GM21526 (cell line): ENCODE data around the gene IL26.
A peak's percentile ranks its signal among the peaks of the same experiment; 100 is the strongest.
"Not testable (repeated sequence)": the region's sequence is repeated elsewhere in the genome, so short reads cannot be mapped to it uniquely, and the experiment has no call there.

ENCODE experiments used
- ATAC-seq: cut with Tn5 transposase; IDR thresholded peaks from one replicate; pipeline ENCODE4 v1.9.1; 2021; ENCODE audit warnings: moderate library complexity; ENCODE audit not compliant: unreplicated experiment, low FRiP score

The IL26 gene

GRCh38 chr12:68240975-68241374, 15.4 kb upstream of the IL26 start:
- peak; percentile 97 for ATAC-seq

- ATAC-seq: no peak
Observed at GRCh38 chr12:68240079-68240478, 14.5 kb upstream of the IL26 start.

- no peak for ATAC-seq
Observed at GRCh38 chr12:68239309-68239982, 13.8 kb upstream of the IL26 start.

- no peak for ATAC-seq
Observed at GRCh38 chr12:68237619-68238018, 12.0 kb upstream of the IL26 start.

GRCh38 chr12:68237078-68237477, 11.5 kb upstream of the IL26 start:
- no peak for ATAC-seq

GRCh38 chr12:68236421-68237059, 10.9 kb upstream of the IL26 start:
- no peak for ATAC-seq

GRCh38 chr12:68235576-68235975, 10.0 kb upstream of the IL26 start:
- ATAC-seq: no peak

GRCh38 chr12:68234140-68234539, 8.5 kb upstream of the IL26 start:
- no peak for ATAC-seq

GRCh38 chr12:68233498-68233897, 7.9 kb upstream of the IL26 start:
- ATAC-seq: no peak

GRCh38 chr12:68231691-68232090, 6.1 kb upstream of the IL26 start:
- no peak for ATAC-seq

- ATAC-seq: no peak
Observed at GRCh38 chr12:68231229-68231628, 5.6 kb upstream of the IL26 start.

- no peak for ATAC-seq
Observed at GRCh38 chr12:68229956-68230355, 4.3 kb upstream of the IL26 start.

- ATAC-seq: no peak
Observed at GRCh38 chr12:68227356-68227755, 1.7 kb upstream of the IL26 start.

- no peak for ATAC-seq
Observed at GRCh38 chr12:68224613-68225285, 861 bp downstream of the IL26 start.

- peak; percentile 88 for ATAC-seq
Observed at GRCh38 chr12:68223067-68223747, 2.4 kb downstream of the IL26 start.

GRCh38 chr12:68222326-68222725, 3.3 kb downstream of the IL26 start:
- ATAC-seq: no peak

- ATAC-seq: no peak
Observed at GRCh38 chr12:68221497-68221896, 4.1 kb downstream of the IL26 start.

- no peak for ATAC-seq
Observed at GRCh38 chr12:68210875-68211274, 14.7 kb downstream of the IL26 start.

GRCh38 chr12:68209048-68209728, 16.4 kb downstream of the IL26 start:
- not testable (repeated sequence) for ATAC-seq

GRCh38 chr12:68207276-68207675, 18.3 kb downstream of the IL26 start:
- no peak for ATAC-seq

- ATAC-seq: no peak
Observed at GRCh38 chr12:68206446-68206845, 19.2 kb downstream of the IL26 start.
